ENCODE results near the gene C2CD2.

DNA sequence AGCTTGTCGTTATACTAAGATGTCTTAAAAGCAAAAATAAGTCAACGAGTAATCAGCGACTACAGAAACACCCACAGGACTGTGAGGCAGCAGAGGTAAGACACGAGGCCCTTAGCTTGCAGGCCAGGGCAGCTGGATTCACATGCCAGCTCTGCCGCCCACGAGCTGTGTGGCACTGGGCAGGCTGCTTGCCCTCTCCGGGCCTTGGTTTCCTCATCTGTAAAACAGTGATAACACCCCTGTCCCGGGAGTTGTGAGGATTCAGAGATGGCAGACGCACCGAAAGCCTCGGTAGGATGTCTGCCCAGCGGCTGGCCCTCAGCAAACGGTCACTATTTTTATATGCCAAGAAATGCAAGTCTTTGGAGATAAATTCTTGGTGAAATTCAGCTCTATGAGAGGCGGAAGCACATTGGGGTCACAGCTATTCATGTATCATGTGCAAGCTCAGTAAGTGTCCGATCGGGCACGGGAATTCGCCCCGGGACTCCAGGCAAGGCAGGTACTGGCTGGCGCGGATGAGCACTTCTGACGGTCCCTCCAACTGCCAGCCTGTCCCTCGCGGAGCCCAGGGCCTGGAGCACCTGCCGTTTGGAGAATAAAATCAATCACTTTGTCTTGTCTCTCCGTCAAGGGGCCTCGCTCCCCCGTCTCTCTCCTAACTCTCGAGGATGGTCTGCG is 1.1 kb downstream of the C2CD2 start:
- TF ChIP-seq CTCF (IDR thresholded peaks at IDR 0.05) (no peak), POLR2A (IDR thresholded peaks at IDR 0.05) (no peak)
